ENCODE data around the gene P4HA2.
"Not testable (repeated sequence)": the region's sequence is repeated elsewhere in the genome, so short reads cannot be mapped to it uniquely, and the experiment has no call there.

Gene P4HA2

DNA sequence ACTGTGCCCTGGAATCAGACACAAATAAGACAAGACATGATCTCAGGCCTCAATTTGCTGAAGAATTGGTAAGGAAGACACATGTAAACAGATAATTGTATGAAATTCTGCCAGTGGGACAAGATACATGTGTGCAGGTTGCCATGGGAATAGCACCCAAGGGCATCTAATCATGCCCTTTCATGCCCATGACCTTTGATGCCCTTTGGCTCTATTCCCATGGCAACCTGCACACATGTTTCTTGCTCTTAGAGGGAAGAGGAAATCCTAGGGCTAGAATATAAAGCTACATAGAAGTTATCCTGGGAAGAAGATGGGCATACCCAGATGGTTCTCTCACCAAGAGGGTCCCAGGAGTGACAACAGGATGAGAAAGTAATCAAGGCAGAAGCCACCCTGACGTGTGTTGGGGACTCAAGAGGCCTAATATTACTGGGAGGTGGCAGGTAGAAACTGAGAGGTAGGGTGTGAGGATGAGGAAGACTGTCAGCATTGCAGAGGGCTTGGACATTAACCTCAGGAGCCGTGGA lies 34.4 kb downstream of the P4HA2 start:
- DNase-seq, result no peak

DNA sequence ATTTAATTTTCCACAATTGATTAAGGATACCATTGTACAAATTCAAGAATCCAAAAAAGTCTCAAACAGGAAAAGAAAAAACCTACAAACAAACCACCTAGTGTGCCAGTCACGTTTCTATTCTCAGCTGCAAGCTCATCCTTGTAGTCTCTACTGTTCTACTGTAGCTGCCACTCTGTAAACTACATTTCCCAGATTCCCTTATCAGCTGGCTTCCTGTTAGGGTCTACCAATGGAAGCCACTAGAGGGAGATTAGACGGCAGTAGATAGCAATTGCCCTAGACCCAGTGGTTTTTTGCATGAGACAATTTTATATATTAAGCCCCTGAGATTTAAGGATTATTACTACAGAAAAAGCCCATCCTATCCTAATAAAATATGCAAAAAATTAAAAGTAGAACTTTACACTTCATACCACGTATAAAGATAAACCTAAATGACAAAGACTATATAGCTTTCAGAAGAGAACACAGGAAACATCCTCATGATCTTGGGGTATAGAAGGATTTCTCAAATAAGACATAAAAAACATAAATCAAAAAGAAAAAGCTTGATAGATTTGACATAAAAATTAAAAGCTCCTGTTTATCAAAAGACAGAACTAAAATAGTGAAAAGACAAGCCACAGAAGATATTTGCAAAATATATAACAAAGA lies 37.4 kb downstream of the P4HA2 start:
- DNase-seq, result no peak

DNA sequence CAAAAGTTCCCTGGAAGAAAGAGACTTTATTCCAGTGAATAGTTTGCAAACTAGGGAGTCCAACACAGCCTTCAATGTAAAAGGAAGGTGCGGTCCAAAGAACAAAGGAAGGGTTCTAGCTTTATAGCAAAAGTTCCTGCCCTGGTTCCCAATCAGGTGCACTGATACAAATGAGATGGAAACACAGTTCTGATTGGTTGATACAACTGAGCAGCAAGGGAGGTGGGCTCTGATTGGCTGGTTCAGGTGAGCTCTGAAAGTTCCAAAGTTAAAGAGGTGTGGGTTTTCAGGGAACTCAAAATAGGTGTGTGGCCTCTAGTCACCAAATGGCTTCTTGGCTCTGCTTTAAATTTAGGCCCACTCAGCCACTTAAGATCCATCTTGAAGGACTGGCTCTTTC lies 43.1 kb downstream of the P4HA2 start:
- DNase-seq, result no peak

DNA sequence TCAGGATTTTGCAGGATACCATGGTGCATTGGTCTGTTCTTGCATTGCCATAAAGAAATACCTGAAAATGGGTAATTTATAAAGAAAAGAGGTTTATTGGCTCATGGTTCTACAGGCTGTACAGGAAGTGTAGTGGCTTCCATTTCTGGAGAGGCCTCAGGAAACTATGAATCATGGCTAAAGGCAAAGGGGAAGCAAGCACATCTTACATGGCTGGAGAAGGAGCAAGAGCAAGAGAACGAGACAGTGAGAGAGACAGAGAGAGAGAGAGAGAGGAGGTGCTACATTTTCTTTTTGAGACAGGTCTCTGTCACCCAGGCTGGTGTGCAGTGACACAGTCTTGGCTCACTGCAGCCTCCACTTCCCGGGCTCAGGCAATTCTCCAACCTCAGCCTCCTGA lies 43.9 kb downstream of the P4HA2 start:
- no peak for DNase-seq

DNA sequence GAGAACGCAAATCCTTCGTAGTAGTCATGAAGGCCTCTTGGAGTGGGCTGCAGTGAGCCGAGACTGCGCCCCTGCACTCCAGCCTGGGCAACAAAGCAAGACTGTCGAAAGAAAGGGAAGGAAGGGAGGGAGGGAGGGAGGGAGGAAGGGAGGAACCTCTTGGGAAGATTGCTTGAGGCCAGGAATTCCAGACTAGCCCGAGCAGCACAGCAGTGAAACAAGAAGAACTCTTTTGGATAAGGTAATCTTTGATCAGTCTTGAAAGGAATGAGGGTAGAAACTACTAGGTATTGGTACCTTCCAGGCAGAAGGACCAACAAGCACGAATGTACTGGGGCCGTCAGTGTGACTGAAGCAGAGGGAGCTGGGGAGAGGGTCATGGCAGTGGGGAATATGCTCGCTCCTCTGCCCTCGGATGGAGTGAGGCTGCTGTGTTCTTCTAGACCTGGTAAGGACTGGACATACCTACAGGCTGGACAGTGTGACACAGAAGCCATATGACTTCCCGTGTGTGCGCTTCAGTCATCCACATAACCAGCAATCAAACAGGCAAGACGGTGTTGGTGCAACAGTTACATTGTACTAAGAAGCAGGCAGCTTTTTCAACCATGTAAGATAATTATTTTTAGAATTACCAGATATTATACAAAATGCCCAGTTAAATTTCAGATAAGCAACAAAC lies 45.2 kb downstream of the P4HA2 start:
- DNase-seq, result no peak

DNA sequence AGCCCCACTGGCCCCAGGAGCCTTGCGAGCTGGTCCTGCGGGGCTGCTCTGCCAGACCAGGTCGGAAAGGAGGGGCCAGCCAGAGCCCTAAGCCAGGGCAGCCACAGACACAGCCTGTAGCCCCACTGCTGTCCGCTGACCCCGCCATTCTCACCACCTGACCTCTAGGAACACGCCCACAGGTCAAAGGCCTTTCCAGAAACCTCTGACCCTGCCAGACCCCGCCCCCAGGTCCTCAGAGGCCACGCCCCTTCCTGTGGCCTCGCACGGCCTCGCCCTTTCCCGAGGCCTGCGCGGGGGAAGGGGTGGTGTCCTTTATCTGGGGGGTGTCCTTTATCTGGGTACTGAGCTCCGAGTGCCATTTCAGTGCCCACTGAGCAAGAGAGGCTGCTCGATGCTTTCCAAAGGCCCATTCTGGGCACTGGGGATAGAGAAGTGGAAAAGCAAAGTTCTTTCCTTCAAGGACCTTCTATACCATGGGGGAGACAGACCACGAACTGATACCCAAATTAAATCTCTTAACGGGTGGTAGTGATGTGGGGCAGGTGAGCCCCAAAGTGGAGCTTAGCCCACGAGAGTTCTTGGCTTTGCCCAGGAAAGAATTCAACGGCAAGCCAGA lies 46.5 kb downstream of the P4HA2 start:
- no peak for DNase-seq

DNA sequence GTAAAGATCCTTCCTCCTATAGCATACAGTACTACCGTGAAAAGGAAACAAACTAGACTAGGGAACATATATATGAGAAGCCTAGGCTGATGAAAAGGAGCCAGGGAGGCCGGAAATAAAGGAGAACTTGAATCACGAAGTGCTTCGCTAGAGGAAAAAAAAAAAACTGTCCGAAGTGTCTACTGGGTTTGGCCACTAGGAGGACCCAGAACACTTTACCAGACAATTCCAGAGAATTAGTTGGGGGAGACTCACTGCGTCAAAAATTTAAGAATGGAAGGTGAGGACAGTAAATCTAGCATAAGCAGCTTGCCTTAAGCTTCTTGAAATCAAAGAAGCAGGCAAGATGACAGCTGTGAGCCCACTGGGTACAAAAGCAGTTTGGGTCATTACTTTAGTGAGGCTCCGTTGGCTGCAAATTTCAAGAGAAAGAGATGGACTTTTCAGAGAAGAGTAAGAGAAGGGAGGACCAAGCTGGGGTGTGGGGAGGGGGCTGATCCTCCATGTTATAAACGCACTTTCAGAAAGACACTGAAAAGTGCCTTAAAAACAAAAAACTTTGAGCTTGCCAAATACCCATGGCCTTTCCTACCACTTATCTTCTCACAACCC lies 47.4 kb downstream of the P4HA2 start:
- no peak for DNase-seq

DNA sequence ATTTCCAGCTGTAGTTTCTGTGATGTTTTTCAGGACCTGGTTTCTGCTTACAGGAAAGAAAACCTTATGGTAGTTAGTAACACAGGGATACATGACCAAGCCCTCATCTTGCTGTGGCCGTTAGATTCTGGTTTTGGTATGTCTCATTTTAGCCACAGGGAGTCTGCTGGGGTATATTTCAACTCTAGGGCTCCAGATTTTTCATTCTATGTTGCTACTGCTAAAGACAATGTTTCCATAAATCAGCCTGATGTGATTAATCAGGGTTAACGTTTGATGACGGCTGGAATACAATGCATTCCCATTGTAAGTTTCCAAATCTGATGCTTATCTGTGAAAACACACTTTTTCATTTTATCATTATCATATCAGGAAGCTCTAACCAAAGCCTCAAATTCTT lies 48.2 kb downstream of the P4HA2 start:
- DNase-seq, result no peak

DNA sequence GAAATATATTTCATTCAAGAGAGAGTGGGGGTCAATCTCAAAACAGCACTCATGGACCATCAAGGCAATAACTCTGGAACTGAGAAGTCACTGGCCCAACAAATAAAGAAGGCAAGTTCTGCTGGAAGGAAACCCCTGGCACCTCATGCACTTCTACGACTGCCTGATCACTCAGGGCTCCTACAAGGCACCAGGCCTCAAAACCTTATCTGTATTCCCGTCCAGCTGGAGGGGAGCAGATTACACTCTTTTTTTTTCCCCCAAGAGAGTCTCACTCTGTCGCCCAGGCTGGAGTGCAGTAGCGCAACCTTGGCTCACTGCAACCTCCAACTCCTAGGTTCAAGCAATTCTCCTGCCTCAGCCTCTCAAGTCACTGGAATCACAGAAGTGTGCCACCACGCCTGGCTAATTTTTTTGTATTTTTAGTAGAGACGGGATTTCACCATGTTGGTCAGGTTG lies 49.9 kb downstream of the P4HA2 start:
- DNase-seq, result no peak

DNA sequence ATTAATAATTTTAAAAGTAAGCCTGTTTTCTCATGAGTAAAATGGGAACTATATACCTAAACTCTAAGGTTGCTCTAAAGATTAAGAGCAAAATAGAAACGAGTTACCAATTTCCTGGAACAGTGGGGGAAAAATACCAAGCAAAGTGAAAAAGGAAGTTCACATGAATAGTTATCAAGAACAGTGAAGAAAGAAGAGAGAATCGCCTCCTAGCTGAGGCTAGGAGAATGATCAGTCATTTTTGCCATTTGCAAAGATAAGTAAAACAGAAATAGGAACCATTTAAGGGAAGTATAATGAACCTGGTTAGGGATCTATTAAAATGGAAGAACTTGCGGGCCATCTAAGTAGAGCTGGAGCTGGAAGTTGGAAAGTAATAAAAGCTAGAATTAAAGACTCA lies 50.7 kb downstream of the P4HA2 start:
- no peak for DNase-seq

DNA sequence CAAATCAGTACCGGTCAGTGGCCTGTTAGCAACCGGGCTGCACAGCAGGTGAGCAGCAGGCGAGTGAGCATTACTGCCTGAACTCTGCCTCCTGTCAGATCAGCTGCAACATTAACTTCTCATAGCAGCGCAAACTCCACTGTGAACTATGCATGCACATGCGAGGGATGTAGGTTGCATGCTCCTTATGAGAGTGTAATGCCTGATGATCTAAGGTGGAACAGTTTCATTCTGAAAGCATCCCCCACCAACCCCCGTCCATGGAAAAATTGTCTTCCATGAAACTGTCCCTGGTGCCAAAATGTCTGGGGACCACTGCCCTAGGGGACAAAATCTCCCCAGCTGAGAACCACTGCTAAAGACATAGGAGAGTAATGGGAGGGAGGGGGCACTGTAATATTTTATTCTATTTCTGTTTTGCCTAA lies 51.1 kb downstream of the P4HA2 start:
- no peak for DNase-seq

DNA sequence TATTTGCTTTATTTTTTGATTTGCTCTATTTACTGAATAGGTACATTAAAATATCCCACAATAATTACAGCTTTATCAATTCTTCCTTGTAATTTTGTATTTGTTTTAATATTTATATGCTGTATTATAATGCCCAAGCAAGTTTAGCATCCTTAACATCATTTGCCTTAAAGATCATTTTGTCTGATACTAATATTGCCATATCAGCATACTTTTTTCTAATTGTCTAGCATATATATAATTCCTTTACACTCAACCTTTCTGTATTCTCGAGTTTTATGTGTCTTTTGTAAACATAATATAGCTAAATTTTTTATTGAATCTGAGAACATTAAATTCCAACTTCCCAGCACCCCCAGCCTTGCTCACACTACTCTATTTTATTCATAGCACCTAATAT lies 64.7 kb downstream of the P4HA2 start:
- no peak for DNase-seq

DNA sequence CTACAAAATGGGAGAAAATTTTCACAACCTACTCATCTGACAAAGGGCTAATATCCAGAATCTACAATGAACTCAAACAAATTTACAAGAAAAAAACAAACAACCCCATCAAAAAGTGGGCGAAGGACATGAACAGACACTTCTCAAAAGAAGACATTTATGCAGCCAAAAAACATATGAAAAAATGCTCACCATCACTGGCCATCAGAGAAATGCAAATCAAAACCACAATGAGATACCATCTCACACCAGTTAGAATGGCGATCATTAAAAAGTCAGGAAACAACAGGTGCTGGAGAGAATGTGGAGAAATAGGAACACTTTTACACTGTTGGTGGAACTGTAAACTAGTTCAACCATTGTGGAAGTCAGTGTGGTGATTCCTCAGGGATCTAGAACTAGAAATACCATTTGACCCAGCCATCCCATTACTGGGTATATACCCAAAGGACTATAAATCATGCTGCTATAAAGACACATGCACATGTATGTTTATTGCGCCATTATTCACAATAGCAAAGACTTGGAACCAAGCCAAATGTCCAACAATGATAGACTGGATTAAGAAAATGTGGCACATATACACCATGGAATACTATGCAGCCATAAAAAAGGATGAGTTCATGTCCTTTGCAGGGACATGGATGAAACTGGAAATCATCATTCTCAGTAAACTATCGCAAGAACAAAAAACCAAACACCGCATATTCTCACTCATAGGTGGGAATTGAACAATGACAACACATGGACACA lies 65.9 kb downstream of the P4HA2 start:
- not testable (repeated sequence) for DNase-seq

DNA sequence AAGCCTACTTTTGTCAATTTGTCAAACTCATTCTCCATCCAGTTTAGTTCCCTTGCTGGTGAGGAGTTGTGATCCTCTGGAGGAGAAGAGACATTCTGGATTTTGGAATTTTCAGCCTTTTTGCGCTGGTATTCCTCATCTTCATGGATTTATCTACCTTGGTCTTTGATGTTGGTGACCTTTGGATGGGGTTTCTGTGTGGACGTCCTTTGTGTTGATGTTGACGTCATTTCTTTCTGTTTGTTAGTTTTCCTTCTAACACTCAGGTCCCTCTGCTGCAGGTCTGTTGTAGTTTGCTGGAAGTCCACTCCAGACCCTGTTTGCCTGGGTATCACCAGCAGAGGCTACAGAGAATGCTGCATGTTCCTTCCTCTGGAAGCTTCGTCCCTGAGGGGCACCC lies 71.2 kb downstream of the P4HA2 start:
- no peak for DNase-seq

DNA sequence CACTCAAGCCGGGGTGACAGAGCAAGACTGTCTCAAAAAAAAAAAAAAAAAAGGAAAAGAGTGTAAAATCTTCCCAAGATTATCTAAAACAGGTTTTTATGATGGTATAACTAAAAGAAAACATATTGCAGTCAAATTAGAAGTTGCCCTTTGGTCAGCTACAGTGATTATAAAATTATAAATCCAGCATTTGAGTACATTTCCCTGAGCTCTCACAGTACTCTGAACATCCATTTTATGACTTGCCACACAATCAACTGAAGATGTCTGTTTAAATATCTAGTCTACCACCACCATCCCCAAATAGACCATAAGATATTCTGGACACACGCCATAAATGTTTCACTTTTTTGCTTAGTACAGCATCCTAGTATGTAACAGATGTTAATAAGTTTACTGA lies 77.1 kb downstream of the P4HA2 start:
- DNase-seq, result no peak

DNA sequence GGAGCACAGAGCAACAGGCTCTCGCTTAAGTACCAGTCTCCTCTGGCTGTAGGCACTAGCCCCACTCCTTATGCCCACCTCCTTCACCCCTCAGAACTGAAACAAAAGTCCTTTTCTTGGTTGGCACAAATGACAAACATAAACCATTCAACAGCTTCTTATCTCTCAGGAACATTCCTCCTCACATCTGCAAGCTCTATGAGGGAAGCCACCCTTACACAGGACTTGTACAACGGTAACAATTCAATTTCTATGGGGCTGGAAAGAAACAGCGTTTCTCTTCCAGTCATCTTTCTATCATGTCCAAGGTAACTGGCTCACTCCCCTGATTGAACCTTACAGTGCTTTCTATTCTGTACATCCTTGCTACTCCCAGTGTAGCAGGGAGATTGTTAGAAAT lies 80.0 kb downstream of the P4HA2 start:
- no peak for DNase-seq

DNA sequence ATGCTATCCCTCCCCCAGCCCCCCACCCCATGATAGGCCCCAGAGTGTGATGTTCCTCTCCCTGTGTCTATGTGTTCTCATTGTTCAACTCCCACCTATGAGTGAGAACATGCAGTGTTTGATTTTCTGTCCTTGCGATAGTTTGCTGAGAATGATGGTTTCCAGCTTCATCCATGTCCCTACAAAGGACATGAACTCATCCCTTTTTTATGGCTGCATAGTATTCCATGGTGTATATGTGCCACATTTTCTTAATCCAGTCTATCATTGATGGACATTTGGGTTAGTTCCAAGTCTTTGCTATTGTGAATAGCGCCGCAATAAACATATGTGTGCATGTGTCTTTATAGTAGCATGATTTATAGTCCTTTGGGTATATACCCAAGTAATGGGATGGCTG lies 82.3 kb downstream of the P4HA2 start:
- DNase-seq, result not testable (repeated sequence)

DNA sequence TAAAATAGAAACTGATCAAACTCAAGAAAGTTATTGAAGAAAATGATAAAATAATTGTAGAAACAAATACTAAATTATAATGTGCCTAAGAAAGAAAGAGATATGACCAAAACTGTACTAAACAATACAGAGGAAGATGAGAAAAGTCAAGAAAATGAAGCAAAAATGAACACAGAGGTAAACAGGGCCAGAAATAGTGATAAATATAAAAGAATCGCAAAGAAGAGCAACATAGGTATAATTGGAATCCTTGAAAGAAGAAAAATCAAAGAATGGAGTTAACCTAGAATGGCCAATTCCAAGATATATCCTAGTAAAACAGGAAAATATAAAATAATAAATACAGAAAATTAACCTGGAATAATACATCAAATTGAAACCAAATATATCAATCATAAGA lies 84.5 kb downstream of the P4HA2 start:
- no peak for DNase-seq

DNA sequence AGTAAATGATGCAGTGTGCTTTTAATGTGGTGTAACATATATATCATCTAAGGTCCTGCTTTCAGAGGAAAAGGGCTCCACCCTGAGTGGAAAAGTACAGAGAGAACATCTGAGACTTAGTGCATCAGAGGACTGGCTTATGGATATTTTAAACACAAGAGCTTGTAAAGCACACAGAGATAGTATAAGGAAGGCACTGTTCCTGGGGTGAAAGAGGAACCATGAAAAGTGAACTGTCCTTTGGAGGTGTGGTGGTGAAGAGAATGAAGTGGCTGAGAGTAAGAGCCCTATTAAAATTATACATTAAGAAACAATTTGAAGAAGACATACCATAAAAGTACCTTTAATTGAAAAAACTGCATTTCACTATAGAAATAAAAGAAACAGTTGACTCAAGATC lies 85.2 kb downstream of the P4HA2 start:
- no peak for DNase-seq

All from activated naive CD4-positive, alpha-beta T cell treated with anti-CD3 and anti-CD28 coated beads, Interleukin-2, amount 50 U/mL, for 16 hours (primary cell).